Activated gamma-delta T cell (primary cell): ENCODE measurements around the gene SART1.
"Not testable (repeated sequence)": the region's sequence is repeated elsewhere in the genome, so short reads cannot be mapped to it uniquely, and the experiment has no call there.

Experiments used
- DNase-seq: peaks from one replicate; lab custom pipeline; 2025; lab: John Stamatoyannopoulos, UW

Gene SART1

DNA sequence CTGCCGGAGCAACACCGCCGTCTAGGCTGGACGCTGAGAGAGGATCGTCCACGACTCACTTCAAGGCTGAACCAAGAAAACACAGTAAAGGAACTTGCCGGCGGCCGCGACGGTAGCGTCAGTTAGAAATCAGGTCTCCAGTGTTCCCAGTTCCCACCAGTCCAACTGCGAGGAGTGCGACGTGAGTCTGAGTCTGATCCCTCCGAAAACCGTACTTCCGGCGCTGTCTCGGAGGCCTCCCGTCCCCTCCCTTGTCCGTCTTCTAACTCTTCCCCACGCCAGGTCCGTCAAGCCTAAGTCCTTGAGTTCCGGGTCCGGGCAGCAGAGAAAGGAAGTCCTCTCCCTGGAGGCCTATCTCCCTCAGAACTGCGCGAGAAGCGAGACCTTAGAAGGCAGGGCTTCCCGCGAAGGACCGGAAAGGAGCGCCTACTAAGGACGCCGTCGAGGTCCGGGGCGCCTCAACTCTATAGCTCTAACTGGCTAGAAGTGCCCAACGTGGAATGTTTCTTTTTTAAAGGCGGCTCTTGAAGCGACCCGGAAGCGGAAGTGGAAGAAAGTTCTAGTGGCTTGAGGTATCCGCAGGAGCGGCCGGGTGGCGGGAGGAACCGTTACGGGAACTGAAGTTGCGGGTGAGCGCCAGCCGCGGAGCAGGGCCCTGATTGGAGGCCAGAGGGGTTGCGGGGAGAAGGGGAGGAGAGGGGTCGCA, 40.6 kb downstream of the SART1 start, which contains the start of the genes BANF1 and EIF1AD:
Gene BANF1 (plus strand): TSS at position 562 of the 706 bp plus-strand sequence. CDS start 748 bp downstream, outside the sequence.
Gene EIF1AD (minus strand): TSS at position 216 of the 706 bp plus-strand sequence. CDS start 1,768 bp downstream, outside the sequence.
- peak; percentile 61 for DNase-seq

DNA sequence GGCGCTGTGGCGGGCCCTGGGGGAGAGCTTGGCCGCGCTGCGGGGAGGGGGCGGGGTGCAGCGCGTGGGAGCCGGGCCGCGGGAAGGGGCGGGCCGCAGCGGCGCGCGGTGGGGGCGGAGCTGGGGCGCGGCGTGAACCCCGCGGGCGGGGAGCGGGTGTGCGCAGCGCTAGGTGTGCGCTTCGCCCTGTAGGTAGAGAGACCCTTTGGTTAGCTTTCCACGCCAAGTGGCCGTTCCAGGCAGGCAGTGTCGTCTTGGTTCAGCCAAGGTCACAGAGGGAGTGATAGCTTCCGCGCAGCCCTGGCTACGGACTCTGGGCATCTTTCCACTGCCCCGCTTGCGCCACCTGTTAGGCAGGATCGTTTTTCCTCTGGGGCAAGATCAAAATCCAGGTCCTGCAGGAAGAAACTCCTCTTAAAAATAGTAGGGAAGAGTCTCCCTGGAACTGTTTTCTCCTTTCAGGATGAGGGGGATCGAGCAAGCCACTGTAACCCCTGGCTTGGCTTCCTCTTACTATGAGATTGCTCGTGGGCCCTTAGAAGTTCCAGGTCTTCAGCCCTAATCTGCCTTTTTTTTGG, 41.2 kb downstream of the SART1 start:
- no peak for DNase-seq

DNA sequence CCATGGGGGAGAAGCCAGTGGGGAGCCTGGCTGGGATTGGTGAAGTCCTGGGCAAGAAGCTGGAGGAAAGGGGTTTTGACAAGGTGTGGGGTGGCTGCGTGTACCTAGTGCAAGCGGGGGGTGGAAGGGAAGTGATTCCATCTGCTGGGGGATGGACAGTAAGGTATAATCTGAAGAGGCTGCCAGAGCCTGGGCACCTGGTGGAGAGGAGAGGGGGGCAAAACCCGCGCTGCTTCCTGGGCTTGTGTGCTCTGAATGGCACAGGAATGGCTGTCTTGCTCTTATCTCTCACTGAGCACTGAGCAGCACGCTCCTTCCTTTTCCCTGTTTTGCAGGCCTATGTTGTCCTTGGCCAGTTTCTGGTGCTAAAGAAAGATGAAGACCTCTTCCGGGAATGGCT, 41.8 kb downstream of the SART1 start:
- DNase-seq = no peak

DNA sequence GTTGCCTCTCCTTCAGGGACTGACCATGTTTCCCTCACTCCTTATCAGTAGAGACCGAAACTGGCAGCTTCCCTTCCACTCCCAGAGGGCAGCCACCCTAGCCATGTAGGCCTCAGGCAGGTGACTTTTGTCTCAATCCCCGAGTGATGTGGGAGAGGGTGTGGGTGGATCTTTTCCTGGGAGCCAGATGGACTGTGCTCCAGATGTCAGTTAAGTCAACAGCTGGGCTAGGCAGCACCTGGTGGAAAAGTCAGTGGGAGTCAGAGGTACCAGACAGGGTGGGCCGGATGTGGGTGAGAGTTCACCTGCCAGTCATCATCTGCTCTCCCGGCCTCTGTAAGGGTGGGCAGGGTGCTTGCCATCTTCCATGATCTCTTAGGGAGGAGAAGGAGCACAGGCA, 42.7 kb downstream of the SART1 start:
- DNase-seq = no peak

GRCh38 chr11:66006134-66006890, 44.8 kb downstream of the SART1 start:
- no peak for DNase-seq

DNA sequence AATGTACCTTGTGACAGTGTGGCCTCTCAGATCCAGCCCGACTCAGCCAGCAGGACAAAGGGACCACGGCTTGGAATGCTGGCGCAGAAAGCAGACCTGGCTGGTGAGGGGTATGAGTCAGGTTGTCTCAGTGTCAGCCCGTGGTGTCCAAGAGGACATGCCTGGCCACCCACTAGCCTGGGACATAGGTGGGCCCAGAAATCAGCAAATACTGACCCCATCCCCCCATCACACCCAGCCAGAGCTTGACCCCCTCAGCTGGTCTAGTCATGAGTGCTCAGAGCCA, 45.3 kb downstream of the SART1 start:
- DNase-seq = no peak

GRCh38 chr11:66007201-66007634, 45.7 kb downstream of the SART1 start:
- DNase-seq = no peak

DNA sequence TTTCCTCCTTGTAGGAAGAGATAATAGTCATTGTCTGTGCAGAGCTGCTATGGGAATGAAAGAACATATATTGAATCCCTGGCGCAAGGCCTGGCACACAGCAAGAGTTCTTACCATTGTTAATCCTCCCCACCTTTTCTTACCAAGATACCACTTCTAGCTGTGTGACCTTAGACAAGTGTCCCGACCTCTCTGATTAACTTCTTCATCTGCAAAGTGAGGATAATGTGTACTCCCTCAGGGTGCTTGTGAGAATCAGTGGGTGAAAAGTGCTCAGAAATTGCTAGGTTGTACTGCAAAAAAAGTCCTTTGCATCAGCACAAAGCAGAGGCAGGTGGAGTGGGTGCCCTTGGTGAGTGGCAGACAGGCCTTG, 46.5 kb downstream of the SART1 start:
- no peak for DNase-seq

DNA sequence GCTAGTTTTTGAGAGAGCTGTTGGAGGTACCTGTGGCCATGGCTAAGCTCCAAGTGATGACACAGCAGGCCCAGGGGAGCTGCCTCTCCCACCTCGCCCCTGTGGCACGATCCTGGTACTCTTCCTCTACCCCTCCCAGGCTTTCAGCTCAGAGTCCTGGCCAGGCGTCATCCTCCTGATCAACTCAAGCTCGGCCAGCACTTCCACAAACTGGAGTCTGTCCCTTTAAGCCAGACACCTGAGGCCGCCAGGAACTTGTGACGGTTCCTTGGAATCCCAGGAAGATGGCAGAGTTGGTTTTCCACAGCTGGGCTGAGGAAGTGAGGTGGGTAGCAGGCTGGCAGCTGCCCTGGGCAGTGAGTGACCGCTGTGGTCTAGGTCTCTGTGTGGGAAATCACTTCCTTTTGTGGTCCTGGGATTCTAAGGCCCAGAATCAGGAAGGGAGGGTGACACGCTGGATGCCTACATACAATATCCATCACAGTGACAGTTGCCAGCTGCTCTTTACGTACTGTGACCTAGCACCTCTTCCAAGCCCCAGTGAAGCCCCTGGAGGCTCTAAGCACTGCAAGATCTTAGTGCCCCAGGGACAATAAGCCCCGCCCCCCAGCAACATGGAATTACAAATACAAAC, 47.1 kb downstream of the SART1 start:
- DNase-seq = no peak

DNA sequence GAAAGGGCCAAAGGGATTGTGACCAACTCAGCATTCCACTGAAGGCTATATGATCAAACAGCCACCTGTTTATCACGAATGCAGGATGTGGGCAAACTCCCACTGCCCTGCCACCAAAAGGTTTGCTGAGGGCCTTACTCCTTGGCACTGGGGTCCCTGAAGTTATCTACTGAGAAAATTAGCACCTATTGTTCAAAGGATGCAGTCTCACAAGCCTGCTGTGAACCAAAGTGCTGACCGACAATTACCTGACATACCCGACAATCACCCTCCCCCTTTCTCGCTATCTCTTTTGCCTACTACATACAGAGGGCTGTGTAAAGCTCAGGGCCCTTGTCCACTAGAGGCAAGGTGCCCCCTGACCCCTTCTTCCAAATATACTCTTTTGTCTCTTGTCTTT, 48.5 kb downstream of the SART1 start:
- DNase-seq = not testable (repeated sequence)

DNA sequence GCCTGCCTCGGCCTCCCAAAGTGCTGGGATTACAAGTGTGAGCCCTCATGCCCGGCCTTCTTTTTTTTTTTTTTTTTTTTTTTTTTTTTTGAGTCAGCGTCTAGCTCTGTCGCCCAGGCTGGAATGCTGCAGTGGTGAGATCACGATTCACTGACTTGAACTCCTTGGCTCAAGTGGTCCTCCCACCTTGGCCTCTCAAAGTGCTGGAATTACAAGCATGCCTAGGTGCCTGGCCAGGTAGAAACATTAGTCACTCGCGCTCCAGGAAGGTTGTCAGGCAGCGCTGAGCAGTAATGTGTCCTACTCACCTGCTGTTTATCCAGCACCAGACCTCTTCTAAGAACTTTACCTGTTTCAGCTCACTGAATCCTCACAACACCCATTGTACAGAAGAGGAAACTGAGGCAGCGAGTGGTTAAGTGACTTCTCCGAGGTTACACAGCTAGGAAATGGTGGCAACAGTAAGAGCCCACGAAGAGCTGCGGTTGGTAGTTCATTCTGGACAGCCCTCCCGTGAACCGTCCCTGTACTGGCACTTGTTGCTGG, 49.8 kb downstream of the SART1 start:
- no peak for DNase-seq

DNA sequence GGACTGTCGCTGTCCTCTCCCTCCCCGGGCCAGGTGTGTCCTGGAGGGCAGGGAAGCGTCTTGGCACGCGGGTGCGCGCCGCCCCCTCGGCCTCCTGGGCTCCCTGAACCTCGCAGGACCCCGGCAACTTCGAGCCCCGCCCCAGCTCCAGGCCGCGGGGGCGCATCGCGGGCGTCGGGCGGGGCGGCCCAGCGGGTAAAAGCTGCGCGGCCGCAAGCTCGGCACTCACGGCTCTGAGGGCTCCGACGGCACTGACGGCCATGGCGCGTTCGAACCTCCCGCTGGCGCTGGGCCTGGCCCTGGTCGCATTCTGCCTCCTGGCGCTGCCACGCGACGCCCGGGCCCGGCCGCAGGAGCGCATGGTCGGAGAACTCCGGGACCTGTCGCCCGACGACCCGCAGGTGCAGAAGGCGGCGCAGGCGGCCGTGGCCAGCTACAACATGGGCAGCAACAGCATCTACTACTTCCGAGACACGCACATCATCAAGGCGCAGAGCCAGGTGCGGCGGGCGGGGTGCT, 50.3 kb downstream of the SART1 start, which contains the start of gene CST6:
Gene CST6 (plus strand): TSS at position 224 of the 519 bp plus-strand sequence. CDS start 37 bp downstream, at position 261.
- no peak for DNase-seq

- DNase-seq = no peak
Measured at GRCh38 chr11:66012371-66012945, 50.9 kb downstream of the SART1 start.

- DNase-seq = no peak
Measured at GRCh38 chr11:66012946-66013761, 51.6 kb downstream of the SART1 start.

- DNase-seq = no peak
Measured at GRCh38 chr11:66013762-66014100, 52.2 kb downstream of the SART1 start.

DNA sequence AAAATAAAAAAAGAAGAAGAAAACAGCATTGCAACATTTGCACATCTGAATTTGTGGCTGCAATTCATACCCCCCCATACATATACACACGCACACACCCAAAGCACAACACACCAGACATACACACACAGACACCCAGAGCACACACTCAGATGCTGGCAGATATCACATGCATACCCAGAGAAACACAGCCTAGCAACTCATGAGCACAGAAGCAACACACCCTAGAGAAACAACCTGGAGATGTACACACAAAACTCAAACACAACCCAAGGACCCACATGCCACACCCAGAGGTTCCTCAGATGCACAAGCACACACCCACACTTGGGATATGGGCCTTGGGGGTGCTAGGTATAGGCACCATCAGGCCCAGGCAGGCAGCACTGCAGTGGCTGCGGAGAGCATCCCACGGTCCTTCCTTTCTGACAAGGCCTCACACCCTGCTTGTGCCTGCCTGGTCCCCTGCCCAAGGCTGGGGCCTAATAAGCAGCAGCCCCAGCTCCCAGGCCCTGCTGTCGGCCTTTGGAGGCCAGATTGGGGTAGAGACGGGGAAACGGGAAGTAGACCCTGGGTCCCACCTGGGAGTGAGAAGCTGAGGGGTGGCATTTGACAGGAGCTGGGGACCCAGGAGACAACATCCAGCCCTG, 53.4 kb downstream of the SART1 start:
- DNase-seq = no peak

- DNase-seq = no peak
Measured at GRCh38 chr11:66015454-66015881, 53.9 kb downstream of the SART1 start.

DNA sequence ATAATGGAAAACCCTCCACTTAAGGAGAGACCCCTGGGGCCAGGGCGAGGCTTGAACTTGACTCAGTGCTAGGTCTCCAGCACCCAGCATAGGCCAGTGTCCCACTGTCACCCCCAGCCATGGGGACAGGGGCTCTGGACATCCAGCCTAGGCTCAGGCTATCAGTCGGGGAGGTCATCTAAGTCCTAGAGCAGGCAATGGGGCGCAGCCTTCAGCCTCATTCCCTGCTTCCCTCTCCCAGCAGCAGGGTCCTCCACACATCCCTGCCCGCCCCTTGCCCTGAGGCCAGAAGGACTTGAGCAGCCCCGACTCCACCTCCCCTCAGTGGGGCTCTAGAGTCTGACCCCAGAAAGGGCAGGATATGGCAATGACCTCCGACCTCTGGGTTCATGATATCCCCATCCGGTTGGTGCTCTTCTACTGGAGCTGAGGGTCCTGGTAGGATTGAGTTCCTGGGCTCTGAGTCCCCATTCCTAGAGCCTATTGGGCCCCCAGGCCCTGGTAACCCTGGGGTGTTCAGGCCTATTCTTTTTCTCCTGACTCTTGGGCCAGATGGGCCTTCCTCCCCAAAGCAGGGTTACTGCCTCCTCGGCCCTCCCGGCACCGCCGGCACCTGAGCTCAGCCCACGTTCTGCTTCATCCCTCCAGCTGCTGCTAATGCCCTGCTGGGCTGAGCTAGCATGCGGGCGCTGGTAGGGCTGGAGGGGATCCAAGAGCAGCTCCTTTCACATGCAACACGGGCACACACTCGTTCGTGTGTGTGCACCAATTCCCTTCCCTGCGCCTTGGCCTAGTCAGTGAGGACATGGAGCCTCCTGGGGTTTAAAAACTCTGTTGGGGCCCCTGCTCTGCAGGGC, 54.6 kb downstream of the SART1 start:
- DNase-seq = no peak

- no peak for DNase-seq
Measured at GRCh38 chr11:66016793-66017177, 55.3 kb downstream of the SART1 start.
